NCI-H2196 treated with DMSO at 0.1 percent for 48 hours (cell line): ENCODE data around the gene WWOX.

Experiments
- DNase-seq: peaks from one replicate; lab custom pipeline; 2025; ENCODE audit not compliant: unreplicated experiment; lab: John Stamatoyannopoulos, UW

The WWOX gene

DNA sequence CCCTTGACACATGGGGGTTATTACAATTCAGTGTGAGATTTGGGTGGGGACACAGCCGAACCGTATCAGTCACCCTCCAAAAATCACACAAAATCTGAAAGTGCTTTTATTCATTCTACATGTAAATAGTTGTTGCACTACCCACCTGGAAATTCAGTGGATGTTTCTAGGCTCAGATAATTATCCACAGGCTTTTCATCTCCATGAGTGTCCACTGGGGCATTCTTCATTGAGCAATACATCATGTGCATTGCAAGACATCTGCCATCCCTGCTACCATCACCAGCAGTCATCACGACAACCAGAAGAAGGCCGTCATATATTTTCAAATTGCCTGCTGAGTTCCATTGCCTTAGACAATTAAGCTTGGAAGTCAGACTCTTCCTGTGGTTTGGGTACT, 330.8 kb downstream of the WWOX start:
- no peak for DNase-seq

- no peak for DNase-seq
Measured at GRCh38 chr16:78431004-78431670, 331.7 kb downstream of the WWOX start.

DNA sequence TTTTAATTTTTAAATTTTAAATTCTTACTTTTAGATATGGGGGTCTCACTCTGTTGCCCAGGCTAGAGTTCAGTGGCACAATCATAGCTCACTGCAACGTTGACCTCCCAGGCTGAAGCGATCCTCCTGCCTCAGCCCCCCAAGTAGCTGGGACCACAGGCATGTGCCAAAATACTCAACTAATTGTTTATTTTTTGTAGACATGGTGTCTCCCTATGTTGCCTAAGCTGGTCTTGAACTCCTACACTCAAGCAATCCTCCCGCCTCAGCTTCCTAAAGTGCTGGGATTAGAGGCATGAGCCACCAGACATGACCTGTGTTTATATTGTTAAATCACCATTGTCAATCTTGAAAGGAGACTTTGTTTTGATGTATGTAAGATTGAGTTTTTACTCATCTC, 332.2 kb downstream of the WWOX start:
- no peak for DNase-seq

DNA sequence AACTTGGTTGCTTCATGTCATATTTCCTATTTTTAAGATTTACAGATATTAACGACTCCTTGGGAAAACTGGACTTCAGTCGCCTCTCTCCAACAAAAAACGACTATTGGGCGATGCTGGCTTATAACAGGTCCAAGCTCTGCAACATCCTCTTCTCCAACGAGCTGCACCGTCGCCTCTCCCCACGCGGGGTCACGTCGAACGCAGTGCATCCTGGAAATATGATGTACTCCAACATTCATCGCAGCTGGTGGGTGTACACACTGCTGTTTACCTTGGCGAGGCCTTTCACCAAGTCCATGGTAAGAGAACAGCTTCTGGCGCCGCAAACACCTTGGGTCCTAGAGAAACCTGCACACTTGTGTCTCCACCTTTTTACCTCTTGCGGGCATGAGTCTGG, 333.0 kb downstream of the WWOX start:
- no peak for DNase-seq

DNA sequence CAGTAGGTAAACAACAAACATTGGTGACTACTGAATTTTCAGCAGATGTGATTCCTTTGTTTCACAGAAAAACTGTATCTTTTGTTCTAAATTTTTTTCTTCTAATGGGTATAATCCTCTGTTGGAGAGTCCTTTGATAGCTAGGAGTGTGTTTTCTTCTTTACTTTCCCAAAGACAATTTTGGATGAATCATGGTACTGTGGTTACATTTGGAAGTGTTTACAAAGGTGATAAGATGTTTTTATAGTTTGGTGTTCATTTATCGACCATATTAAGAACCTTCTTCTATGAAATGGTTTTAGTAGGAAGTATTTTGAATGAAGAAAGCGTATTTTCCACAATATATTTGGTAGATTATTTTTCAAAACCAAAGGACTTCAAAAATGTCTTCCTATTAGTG, 333.7 kb downstream of the WWOX start:
- no peak for DNase-seq

- no peak for DNase-seq
Measured at GRCh38 chr16:78434401-78434800, 334.9 kb downstream of the WWOX start.

DNA sequence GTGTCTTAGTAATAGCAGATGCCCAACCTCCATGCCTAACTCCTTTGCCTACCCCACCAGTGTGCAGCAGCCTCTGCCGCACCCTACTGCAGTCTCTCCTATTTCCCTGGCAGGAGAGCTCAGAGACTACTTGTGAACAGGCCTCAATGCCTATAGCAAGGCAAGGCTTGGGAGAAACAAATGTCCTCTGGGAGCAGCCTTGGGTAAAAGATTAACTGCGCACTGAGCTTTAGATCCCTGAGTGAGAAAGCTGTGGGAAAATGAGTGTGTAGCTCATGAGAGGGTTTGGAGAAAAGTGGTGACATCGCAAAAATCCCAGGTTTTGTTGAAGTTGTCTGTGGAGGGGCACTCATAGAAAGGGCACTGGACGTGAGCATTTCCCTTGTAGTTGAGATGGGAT, 335.8 kb downstream of the WWOX start:
- no peak for DNase-seq

DNA sequence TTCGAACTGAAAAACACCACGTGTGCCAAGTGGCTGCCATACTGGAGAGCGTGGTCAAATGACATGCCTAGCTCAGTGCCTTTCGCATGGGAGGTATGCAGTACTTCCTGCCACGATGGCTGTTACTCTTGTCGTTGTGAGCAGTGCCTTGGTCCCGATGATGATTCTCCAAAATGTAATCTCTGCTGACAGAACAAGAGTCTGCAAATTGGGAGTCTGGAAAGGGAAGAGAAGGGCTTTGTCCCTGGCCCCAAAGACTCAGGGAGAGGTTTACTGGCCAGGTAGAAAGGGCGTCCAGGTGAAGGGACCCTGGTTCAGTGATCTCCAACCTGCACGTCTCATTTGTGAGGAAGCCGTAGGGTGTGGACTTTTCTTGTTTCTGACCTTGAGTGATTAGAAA, 336.6 kb downstream of the WWOX start:
- no peak for DNase-seq

DNA sequence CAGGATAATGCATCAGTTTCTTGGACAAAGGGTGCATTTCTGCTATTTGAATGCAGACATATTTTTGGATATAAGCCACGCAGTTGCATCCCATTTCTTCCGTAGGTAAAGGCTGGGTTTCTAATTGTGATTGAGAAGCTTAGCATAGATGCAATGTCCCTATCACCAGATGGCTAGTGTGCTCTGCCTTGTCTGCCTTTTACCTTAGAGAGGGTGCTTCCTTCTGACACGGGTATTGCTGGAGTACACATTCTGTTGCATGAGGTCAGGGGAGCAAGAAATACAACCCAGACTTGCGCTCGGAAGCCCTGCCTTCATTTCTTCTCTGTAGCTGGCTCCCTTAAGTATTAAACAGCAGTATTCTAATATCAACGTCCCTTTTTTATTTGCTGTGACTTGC, 337.4 kb downstream of the WWOX start:
- DNase-seq, result no peak

GRCh38 chr16:78437352-78437968, 338.0 kb downstream of the WWOX start:
- DNase-seq, result no peak

DNA sequence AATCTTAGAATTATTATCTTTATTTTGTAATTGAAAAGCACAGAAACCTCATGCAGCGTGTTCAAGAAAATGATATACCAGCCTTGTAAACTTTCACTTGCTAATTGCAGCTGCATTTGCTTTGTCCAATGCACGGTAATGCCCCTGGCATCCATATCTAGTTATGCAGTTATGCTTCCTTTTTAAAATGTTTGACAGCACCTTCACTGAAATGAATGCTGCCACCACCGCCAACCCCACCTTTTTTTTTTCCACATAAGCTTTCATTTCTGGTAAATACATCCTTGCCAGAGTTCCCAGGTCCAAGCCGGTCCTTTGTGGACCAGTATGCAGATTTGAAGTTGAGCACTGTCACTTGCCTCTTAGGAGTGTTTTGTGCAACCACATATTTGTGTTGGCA, 338.8 kb downstream of the WWOX start:
- no peak for DNase-seq

DNA sequence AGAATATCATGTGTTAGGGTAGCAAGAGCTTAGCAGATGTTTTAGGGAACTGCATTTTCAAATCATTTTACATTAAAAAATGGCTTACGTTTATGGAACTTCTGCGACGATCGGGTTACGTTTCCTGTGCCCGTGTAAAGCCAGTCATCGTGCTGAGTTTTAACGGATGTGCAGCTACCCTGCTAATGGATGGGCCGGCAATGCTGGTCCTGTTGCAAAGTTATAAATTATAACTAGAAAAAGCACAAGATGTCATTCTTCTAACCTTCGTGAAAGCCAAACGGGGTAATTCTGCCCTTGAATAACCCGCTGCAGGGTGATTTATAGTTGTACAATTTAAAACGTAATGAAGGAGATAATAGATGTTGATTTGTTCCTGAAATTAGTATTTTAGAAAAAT, 339.2 kb downstream of the WWOX start:
- no peak for DNase-seq

- DNase-seq, result no peak
Measured at GRCh38 chr16:78439646-78440045, 340.2 kb downstream of the WWOX start.

DNA sequence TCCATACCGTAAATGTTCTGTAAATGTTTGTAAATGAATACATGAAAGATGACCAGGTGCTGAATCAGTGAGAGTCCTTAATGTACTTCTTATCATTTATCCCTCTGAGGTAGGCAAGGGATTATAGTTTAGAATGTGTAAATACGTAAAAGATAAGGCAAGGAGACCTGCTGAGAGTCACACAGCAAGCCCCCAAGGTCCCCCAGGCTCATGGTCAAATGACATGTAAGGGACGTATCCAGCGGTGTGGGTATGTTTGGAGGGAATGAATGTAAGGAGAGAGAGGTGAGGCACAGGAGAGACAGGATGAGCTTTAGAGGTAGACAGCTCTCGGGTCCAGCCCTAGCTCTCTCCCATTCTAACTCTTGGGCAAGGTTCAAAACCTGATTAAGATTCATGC, 341.8 kb downstream of the WWOX start:
- no peak for DNase-seq

DNA sequence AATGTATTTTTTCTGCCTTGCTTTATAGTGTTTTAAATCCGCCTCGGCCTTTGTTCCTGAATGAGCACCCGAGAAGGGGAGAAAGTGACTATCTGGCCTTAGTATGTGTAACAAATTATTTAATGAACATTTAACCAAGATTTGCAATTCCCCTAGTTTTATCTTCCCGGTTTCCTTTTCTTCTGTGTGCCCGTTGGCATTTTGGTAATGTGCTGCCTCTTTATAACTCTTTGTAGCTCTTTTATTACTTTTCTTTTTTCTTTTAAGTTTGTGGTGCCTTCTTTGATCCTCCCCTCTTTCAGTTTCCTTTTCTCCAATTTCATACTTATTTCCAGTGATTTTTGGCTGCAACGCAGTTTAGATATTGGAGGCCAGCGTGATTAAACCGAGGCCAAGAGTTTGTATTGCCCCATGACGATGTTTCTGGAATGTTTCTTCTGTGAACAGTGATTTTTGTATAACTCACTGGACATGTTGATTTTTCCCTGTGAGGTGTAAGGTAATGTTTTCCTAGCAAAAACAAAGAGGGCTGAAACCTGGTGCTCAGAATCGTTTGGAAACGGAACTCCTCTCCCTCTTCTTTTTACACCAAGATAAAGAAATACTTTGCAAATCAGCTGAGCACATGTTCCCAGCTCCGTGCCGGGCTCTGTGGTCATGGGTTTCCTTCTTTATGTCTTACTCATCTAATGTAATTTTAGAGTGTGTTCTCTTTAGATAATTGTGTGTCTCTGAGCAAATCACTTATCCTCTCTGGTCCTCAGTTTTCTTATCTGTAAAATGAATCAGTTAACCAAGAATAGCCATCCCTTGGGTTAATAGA, 344.3 kb downstream of the WWOX start:
- DNase-seq, result no peak

DNA sequence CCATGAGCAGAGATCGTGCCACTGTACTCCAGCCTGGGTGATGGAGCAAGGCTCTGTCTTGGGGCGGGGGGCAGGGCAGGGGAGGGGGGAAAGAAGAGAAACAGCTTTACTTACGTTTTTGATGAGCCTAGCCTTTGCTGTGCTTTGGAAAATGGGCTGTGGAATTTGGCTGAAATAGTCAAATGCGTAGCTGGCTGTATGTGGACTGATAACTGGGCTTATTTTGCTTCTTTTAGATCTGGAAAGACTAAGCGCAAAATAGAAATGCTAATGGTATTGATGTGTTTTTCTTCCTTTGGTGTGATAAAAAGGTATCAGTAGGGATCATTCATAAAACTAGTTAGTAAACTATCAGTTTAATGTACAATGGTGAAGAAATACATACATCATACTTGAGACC, 346.4 kb downstream of the WWOX start:
- no peak for DNase-seq

GRCh38 chr16:78446486-78446885, 347.0 kb downstream of the WWOX start:
- no peak for DNase-seq

DNA sequence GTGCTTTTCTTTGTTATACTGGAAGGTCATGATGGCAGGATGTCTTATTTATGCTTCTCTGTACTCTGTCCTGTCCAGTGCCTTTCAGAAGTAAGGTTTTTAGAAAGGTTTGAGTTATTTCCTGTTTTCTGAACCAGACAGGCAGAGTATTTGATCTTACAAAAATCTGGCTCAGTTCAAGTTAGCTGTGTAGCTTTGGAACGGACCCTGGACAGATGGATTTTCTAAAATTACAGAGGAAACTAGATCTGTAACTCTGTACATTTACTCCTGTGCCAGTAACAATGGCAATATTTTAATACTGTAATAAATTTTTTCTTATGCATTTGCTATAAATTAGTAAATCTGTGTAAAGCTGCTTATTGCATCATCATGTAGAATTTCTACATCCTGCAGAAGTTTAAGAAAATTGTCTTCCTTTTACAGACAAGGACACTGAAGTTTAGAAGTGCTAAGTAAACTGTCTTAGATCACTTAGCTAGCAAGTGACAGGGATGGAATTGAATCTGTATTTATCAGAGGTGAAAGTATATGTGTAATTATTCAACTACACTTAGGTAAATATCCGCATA, 347.6 kb downstream of the WWOX start:
- no peak for DNase-seq

DNA sequence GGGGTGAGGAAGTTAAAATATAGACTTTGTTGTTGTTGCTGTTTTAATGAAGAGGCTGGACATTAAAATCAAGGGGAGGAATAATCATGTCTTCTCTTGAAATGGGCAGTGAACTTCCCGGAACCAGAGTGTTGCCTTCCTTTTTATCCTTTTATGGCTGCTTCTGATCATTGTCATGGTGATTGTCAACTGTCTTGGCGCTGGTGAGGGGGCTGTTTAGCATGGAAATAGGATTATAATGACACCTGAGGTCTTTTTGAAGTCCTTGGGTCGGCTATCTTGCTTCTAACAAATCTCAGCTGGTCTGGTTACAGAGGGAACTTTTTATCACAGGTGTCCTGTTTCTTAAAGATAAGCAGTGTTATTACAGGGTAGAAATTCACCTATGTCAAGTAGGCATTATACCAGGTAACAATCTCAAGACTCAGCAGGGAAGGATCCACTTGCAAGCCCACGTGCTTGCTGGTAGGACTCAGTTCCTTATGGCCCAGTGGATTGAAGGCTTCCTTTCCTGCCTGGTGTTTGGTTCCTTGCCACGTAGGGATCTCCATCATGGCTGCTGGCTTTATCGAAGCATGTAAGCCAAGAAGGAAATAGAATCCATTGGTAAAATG, 349.3 kb downstream of the WWOX start:
- DNase-seq, result no peak

DNA sequence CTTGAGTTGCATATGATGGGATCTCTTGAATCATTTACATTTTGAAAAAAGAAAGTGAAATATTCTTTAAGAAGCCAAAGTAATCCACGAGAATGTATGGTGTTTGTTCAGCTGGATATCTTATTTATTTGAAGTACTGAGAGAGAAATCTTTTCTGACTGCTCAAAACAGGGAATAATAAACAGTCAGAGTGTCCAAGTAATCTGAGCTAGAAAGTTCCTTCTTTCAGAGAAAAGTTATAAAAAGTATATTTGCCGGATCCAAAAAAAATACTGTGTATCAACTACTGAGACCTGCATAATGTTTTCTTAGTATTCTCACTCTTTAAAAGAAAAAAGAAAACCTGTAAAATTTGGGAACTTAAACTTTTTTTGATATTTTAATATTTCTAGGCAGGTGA, 350.8 kb downstream of the WWOX start:
- no peak for DNase-seq

DNA sequence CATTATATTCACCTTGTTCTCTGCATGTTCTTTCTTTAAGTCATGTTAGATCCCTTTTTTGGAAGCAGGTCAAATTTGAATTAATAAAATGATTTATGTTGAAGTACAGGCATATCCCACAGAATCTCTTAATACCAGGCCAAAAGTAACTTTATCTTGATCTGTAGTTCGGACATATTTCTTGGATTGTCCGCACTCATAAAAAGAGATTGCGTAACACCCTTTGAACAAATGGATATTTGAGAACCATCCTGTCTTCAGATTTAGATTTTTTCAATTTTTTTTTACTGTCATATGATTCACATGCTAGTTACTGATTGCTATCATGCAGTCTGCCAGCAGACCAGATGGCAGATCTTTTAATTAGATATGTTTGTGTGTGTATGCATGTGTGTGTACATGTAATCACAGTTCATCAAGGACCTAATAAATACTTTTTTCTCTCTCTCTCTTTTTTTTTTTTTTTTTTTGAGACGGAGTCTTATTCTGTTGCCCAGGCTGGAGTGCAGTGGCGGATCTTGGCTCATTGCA, 352.6 kb downstream of the WWOX start:
- no peak for DNase-seq
